Hepatocyte (in vitro differentiated cells): ENCODE results near the gene SCT.

ENCODE experiments used
- EZH2 ChIP-seq: fragments of 200-600 bp; sonication (generic); IDR thresholded peaks from 2 replicates; pipeline ENCODE4 v1.6.1; 2016; ENCODE audit warnings: antibody characterized with exemption, mild to moderate bottlenecking, borderline replicate concordance
- TF ChIP-seq, protein P1 (sequence below): fragments of 200-600 bp; sonication (generic); IDR thresholded peaks from 2 replicates; pipeline ENCODE4 v1.5.1; 2016; ENCODE audit warnings: antibody characterized with exemption, mild to moderate bottlenecking; ENCODE audit not compliant: poor library complexity

DNA sequence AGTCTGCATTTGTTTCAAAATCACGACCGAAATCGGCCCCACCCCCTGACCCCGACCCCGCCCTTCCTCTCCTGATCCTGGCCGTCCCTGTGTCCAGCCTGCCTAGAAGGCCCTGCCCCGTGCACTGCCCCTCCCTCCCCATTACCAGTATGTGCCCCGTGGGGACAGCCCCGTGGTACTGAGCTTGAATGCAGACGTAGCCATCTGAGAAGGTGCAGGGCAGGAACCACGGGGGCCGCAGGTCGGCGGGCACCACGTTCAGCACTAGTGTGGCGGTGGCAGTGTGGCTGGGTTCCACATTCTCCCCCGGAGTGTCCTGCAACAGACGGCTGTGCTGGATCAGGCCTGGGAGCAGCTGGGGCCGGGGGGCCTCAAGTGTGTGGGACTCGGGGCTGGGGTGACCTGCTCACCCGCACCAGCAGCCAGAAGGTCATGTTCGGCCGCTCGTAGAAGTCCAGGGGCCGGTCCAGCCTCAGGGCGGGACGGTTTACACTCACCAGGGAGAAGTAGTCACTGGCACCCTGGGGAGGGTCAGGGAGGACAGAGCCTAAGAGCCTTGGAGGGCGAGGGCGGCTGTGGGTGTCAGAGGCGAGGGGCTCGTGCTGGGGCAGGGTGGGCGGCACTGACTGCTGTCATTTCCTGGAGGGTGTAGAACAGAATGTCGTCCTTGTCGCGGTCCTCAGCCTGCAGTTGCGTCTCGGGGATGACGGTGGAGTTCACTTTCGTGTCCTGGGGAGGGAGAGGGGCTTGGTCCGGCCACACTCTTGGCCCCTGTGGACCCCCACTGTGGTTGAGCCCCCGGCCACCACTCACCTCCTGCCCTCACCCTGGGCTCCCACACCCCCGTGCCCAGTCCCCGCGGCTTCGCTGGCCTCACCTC lies 5.8 kb downstream of the SCT start:
- TF ChIP-seq, protein P1, sequence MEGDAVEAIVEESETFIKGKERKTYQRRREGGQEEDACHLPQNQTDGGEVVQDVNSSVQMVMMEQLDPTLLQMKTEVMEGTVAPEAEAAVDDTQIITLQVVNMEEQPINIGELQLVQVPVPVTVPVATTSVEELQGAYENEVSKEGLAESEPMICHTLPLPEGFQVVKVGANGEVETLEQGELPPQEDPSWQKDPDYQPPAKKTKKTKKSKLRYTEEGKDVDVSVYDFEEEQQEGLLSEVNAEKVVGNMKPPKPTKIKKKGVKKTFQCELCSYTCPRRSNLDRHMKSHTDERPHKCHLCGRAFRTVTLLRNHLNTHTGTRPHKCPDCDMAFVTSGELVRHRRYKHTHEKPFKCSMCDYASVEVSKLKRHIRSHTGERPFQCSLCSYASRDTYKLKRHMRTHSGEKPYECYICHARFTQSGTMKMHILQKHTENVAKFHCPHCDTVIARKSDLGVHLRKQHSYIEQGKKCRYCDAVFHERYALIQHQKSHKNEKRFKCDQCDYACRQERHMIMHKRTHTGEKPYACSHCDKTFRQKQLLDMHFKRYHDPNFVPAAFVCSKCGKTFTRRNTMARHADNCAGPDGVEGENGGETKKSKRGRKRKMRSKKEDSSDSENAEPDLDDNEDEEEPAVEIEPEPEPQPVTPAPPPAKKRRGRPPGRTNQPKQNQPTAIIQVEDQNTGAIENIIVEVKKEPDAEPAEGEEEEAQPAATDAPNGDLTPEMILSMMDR = no peak
- TF ChIP-seq EZH2 = no peak
